Measurements from ENCODE around the gene OR2A25. TPM values are rescaled to one million over a fixed set of nuclear protein-coding genes. Genes with fewer than 3 reads are reported as not detected.

The OR2A25 gene
- total RNA-seq, 1 donor from 2014 or later: not detected

DNA sequence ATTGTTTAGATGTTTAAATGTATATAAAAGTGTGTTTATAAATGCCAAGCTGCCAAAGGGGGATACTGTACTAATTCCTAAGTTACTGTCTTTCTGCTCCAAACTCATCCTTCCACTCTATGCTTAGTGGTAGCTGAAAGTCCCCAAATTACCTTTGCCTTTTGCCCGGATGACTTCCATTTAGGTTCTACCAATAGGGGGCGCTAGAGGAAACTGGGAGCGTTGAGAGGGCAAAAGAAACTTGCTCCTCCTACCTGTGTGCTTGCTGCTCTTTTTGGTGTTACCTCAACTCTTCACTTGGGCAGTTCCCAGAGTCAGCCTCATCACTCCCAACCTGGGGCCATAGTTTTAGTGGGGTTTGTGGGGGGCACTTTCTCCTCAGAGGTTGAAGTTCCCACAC, 5.9 kb upstream of the OR2A25 start:
- H3K27ac Mint-ChIP-seq (ENCODE audit: unreplicated experiment): no peak overlapping the region
- H3K4me1 Mint-ChIP-seq (ENCODE audit: low read depth, unreplicated experiment): no peaks in the 10 kb centered on the region
- TF ChIP-seq, protein P1, sequence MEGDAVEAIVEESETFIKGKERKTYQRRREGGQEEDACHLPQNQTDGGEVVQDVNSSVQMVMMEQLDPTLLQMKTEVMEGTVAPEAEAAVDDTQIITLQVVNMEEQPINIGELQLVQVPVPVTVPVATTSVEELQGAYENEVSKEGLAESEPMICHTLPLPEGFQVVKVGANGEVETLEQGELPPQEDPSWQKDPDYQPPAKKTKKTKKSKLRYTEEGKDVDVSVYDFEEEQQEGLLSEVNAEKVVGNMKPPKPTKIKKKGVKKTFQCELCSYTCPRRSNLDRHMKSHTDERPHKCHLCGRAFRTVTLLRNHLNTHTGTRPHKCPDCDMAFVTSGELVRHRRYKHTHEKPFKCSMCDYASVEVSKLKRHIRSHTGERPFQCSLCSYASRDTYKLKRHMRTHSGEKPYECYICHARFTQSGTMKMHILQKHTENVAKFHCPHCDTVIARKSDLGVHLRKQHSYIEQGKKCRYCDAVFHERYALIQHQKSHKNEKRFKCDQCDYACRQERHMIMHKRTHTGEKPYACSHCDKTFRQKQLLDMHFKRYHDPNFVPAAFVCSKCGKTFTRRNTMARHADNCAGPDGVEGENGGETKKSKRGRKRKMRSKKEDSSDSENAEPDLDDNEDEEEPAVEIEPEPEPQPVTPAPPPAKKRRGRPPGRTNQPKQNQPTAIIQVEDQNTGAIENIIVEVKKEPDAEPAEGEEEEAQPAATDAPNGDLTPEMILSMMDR (IDR thresholded peaks at IDR 0.05; ENCODE audit: partially characterized antibody, unreplicated experiment): peak; percentile 54
- H3K27me3 Mint-ChIP-seq (ENCODE audit: unreplicated experiment): no peaks in the 10 kb centered on the region
- no peaks in the 10 kb centered on the region for H3K36me3 Mint-ChIP-seq (ENCODE audit: unreplicated experiment)
- H3K4me3 Mint-ChIP-seq (ENCODE audit: unreplicated experiment): no peak overlapping the region
- no peak for DNase-seq
- H3K9me3 Mint-ChIP-seq (ENCODE audit: unreplicated experiment): no peaks in the 10 kb centered on the region

DNA sequence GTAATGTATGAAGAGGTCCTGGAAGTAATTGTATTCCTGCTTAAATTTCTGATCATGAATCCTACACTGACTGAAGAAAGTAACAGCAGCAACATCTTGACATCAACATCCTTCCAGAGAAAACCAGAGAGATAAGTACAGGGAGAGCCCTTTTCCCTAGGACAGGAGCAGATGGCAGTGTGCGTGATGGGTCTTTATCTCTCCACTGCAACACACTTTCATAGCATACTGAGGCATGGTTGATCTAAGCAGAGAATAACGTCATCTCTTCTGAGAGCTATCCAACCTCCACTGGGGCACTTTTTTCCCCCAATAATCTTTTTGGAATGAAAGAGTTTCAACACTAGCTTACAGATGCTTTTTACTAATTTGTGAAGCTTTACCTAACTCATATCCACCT, 342 bp downstream of the OR2A25 start:
- no peak overlapping the region for H3K4me3 Mint-ChIP-seq (ENCODE audit: unreplicated experiment)
- no peak overlapping the region for H3K27ac Mint-ChIP-seq (ENCODE audit: unreplicated experiment)
- H3K4me1 Mint-ChIP-seq (ENCODE audit: low read depth, unreplicated experiment): peaks cover 3% of the 10 kb centered on the region
- TF ChIP-seq, protein P1 (IDR thresholded peaks at IDR 0.05; ENCODE audit: partially characterized antibody, unreplicated experiment): no peak
- no peaks in the 10 kb centered on the region for H3K27me3 Mint-ChIP-seq (ENCODE audit: unreplicated experiment)
- H3K36me3 Mint-ChIP-seq (ENCODE audit: unreplicated experiment): no peaks in the 10 kb centered on the region
- no peaks in the 10 kb centered on the region for H3K9me3 Mint-ChIP-seq (ENCODE audit: unreplicated experiment)
- no peak for DNase-seq

DNA sequence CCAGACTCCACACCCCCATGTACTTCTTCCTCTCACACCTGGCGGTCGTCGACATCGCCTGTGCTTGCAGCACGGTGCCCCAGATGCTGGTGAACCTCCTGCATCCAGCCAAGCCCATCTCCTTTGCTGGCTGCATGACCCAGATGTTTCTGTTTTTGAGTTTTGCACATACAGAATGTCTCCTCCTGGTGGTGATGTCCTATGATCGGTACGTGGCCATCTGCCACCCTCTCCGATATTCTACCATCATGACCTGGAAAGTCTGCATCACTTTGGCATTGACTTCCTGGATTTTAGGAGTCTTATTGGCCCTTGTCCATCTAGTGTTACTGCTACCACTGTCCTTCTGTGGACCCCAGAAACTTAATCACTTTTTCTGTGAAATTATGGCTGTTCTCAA, 4.8 kb downstream of the OR2A25 start:
- no peaks in the 10 kb centered on the region for H3K36me3 Mint-ChIP-seq (ENCODE audit: unreplicated experiment)
- H3K4me1 Mint-ChIP-seq (ENCODE audit: low read depth, unreplicated experiment): peaks cover 6% of the 10 kb centered on the region
- H3K27me3 Mint-ChIP-seq (ENCODE audit: unreplicated experiment): no peaks in the 10 kb centered on the region
- DNase-seq: no peak
- H3K9me3 Mint-ChIP-seq (ENCODE audit: unreplicated experiment): no peaks in the 10 kb centered on the region
- no peak overlapping the region for H3K27ac Mint-ChIP-seq (ENCODE audit: unreplicated experiment)
- TF ChIP-seq, protein P1 (IDR thresholded peaks at IDR 0.05; ENCODE audit: partially characterized antibody, unreplicated experiment): no peak
- no peak overlapping the region for H3K4me3 Mint-ChIP-seq (ENCODE audit: unreplicated experiment)

DNA sequence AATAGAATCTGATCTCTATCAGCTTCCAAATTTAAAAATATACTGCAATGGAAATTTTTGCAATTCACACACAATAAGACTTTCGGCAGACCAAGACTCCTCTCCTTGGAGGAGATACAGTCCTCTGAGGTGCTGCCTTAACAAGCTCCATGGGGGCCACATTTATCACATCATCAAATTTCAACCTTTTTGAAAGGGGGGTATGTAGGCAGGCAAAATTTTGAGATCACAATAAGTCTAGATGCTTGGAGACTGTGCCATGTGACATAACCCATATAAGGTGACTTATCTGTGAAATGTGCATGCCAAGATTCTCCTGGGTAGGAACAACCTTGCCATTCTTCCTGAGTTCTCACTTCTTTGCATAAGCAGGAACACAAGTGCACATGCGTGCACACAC, 16.4 kb downstream of the OR2A25 start, which contains the start of gene OR2A12:
OR2A12 (plus strand) TSS at position 301 of the 400 bp plus-strand sequence. CDS start 8,830 bp downstream, outside the sequence.
- no peaks in the 10 kb centered on the region for H3K27me3 Mint-ChIP-seq (ENCODE audit: unreplicated experiment)
- no peak for DNase-seq
- TF ChIP-seq, protein P1 (IDR thresholded peaks at IDR 0.05; ENCODE audit: partially characterized antibody, unreplicated experiment): no peak
- no peaks in the 10 kb centered on the region for H3K36me3 Mint-ChIP-seq (ENCODE audit: unreplicated experiment)
- no peaks in the 10 kb centered on the region for H3K4me1 Mint-ChIP-seq (ENCODE audit: low read depth, unreplicated experiment)
- no peak within 1 kb of the TSS for H3K4me3 Mint-ChIP-seq (ENCODE audit: unreplicated experiment)
- H3K27ac Mint-ChIP-seq (ENCODE audit: unreplicated experiment): no peak within 1 kb of the TSS
- H3K9me3 Mint-ChIP-seq (ENCODE audit: unreplicated experiment): no peaks in the 10 kb centered on the region

DNA sequence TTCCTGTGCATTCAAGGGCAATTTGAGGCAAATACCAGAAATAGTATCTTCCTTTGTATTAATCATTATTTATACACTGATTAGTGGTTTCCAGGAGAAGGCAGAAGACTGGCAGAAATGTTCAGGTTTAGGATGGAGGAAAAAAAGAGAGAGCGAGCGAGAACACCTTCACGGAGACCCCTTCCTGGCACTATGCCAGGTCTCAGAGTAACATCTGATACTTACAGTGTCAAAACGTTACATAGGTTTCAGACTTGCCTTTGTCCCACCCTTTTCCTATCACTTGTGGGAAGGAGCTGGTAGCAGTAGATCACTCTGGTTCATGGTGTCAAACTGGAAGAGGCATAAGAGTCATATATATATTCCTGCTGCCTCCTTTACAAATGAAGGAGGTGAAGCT, 17.1 kb downstream of the OR2A25 start:
- no peaks in the 10 kb centered on the region for H3K9me3 Mint-ChIP-seq (ENCODE audit: unreplicated experiment)
- TF ChIP-seq, protein P1 (IDR thresholded peaks at IDR 0.05; ENCODE audit: partially characterized antibody, unreplicated experiment): no peak
- no peak overlapping the region for H3K4me3 Mint-ChIP-seq (ENCODE audit: unreplicated experiment)
- no peak overlapping the region for H3K27ac Mint-ChIP-seq (ENCODE audit: unreplicated experiment)
- H3K4me1 Mint-ChIP-seq (ENCODE audit: low read depth, unreplicated experiment): no peaks in the 10 kb centered on the region
- no peak for DNase-seq
- no peaks in the 10 kb centered on the region for H3K27me3 Mint-ChIP-seq (ENCODE audit: unreplicated experiment)
- no peaks in the 10 kb centered on the region for H3K36me3 Mint-ChIP-seq (ENCODE audit: unreplicated experiment)
